B cell (primary cell): ENCODE results near the gene BHLHE40.

Experiments
- CTCF ChIP-seq: fragments of 200-600 bp; IDR thresholded peaks from one replicate; pipeline ENCODE4 v1.8.0; 2022; ENCODE audit warnings: antibody characterized with exemption, mild to moderate bottlenecking
- EZH2 ChIP-seq: IDR thresholded peaks from 2 replicates; pipeline ENCODE4 v1.6.1; 2012; ENCODE audit warnings: borderline replicate concordance, low read depth, mild to moderate bottlenecking, moderate library complexity, low read length; ENCODE audit not compliant: insufficient read depth, poor library complexity, severe bottlenecking

GRCh38 chr3:4977001-4977852 is 2.0 kb upstream of the BHLHE40 start:
- TF ChIP-seq CTCF, result no peak
- TF ChIP-seq EZH2, result no peak
